Adrenal gland (tissue), 5 donors: ENCODE results near the gene CBFA2T3.

Experiments used
- POLR2A ChIP-seq, 2 donors: fragments of 450-650 bp; IDR thresholded peaks; one replicate each; pipeline ENCODE4 v1.6.1; 2017; ENCODE audit warnings: antibody characterized with exemption in 2 of 2, mild to moderate bottlenecking in 2 of 2, moderate library complexity in 1 of 2
- TF ChIP-seq, protein P1 (sequence below), 6 experiments: fragments of 450-650 bp in 4 of 6; fragments of 200-600 bp in 2 of 6; sonication (generic) in 1 of 6; IDR thresholded peaks; 1 replicate in 5 of 6; 2 replicates in 1 of 6; pipeline versions ENCODE4 v1.5.1 to v1.8.0; 2016 to 2021; ENCODE audit warnings: antibody characterized with exemption in 6 of 6, mild to moderate bottlenecking in 2 of 6, moderate library complexity in 1 of 6
- donor health status: DM: no; HTN: no; CAD: no.

GRCh38 chr16:88886845-88887521 is 90.0 kb downstream of the CBFA2T3 start:
- TF ChIP-seq, protein P1, sequence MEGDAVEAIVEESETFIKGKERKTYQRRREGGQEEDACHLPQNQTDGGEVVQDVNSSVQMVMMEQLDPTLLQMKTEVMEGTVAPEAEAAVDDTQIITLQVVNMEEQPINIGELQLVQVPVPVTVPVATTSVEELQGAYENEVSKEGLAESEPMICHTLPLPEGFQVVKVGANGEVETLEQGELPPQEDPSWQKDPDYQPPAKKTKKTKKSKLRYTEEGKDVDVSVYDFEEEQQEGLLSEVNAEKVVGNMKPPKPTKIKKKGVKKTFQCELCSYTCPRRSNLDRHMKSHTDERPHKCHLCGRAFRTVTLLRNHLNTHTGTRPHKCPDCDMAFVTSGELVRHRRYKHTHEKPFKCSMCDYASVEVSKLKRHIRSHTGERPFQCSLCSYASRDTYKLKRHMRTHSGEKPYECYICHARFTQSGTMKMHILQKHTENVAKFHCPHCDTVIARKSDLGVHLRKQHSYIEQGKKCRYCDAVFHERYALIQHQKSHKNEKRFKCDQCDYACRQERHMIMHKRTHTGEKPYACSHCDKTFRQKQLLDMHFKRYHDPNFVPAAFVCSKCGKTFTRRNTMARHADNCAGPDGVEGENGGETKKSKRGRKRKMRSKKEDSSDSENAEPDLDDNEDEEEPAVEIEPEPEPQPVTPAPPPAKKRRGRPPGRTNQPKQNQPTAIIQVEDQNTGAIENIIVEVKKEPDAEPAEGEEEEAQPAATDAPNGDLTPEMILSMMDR (IDR thresholded peaks at IDR 0.05), result no peak
- TF ChIP-seq POLR2A (IDR thresholded peaks at IDR 0.05), result no peak
